GM23248 (cell line): ENCODE measurements around the gene FRYL.

Experiments used
- EZH2 ChIP-seq: fragments of 200-600 bp; sonication (generic); IDR thresholded peaks from 2 replicates; pipeline ENCODE4 v1.6.1; 2018; ENCODE audit warnings: antibody characterized with exemption, mild to moderate bottlenecking; ENCODE audit not compliant: insufficient read depth, poor library complexity, severe bottlenecking
- EZH2phosphoT487 ChIP-seq: fragments of 200-600 bp; sonication (generic); IDR thresholded peaks from 2 replicates; pipeline ENCODE4 v1.6.1; 2018; ENCODE audit warnings: antibody characterized with exemption, moderate library complexity, mild to moderate bottlenecking, low read depth; ENCODE audit not compliant: insufficient read depth

GRCh38 chr4:48462363-48462762 is 317.7 kb downstream of the FRYL start:
- TF ChIP-seq EZH2, result no peak
- TF ChIP-seq EZH2phosphoT487, result no peak
